HUES64 (cell line): ENCODE measurements around the gene RNFT1.
"Not testable (repeated sequence)": the region's sequence is repeated elsewhere in the genome, so short reads cannot be mapped to it uniquely, and the experiment has no call there.

Source experiments
- H3K27ac ChIP-seq: 2 replicates; pipeline ENCODE4 v1.7.0; 2013; ENCODE audit warnings: low read depth, low read length, inconsistent platforms
- H3K27me3 ChIP-seq: 2 replicates; pipeline ENCODE4 v1.6.1; 2013; ENCODE audit warnings: mild to moderate bottlenecking, low read length; ENCODE audit not compliant: insufficient read depth
- H3K36me3 ChIP-seq: 2 replicates; pipeline ENCODE4 v1.6.1; 2013; ENCODE audit warnings: mild to moderate bottlenecking, low read length; ENCODE audit not compliant: insufficient read depth
- H3K4me1 ChIP-seq: 2 replicates; pipeline ENCODE4 v1.6.1; 2013; ENCODE audit warnings: mild to moderate bottlenecking, low read length, moderate library complexity; ENCODE audit not compliant: insufficient read depth
- H3K4me3 ChIP-seq: 2 replicates; pipeline ENCODE4 v1.5.1; 2013; ENCODE audit warnings: mild to moderate bottlenecking, low read length, moderate library complexity
- H3K9ac ChIP-seq: 2 replicates; pipeline ENCODE4 v1.6.1; 2013; ENCODE audit warnings: mild to moderate bottlenecking, low read depth, low read length
- H3K9me3 ChIP-seq: 2 replicates; pipeline ENCODE4 v1.6.1; 2013; ENCODE audit warnings: low read depth, low read length; ENCODE audit not compliant: insufficient read depth
- WGBS: fragments of 150-250, 120-280 bp; methylation state at CpG from one replicate; pipeline ENCODE4 v1.1.7; 2013; ENCODE audit warnings: missing lambda C conversion rate; 5-methylcytosine and 5-hydroxymethylcytosine counted together

RNFT1 gene

GRCh38 chr17:59920637-59921036, 43.9 kb downstream of the RNFT1 start:
- not testable (repeated sequence) for H3K4me3 ChIP-seq, H3K9me3 ChIP-seq, H3K9ac ChIP-seq, H3K27ac ChIP-seq, H3K27me3 ChIP-seq, H3K4me1 ChIP-seq
- H3K36me3 ChIP-seq = peaks cover 31% of the 10 kb centered on the region
- WGBS = 96% methylated on average over 5 of the region's 5 CpGs

GRCh38 chr17:59916446-59916845, 48.1 kb downstream of the RNFT1 start:
- H3K27me3 ChIP-seq = no peaks in the 10 kb centered on the region
- no peak overlapping the region for H3K4me3 ChIP-seq
- H3K9ac ChIP-seq = no peak overlapping the region
- H3K9me3 ChIP-seq = no peaks in the 10 kb centered on the region
- H3K36me3 ChIP-seq = peaks cover 51% of the 10 kb centered on the region
- H3K27ac ChIP-seq = no peak overlapping the region
- no peaks in the 10 kb centered on the region for H3K4me1 ChIP-seq

DNA sequence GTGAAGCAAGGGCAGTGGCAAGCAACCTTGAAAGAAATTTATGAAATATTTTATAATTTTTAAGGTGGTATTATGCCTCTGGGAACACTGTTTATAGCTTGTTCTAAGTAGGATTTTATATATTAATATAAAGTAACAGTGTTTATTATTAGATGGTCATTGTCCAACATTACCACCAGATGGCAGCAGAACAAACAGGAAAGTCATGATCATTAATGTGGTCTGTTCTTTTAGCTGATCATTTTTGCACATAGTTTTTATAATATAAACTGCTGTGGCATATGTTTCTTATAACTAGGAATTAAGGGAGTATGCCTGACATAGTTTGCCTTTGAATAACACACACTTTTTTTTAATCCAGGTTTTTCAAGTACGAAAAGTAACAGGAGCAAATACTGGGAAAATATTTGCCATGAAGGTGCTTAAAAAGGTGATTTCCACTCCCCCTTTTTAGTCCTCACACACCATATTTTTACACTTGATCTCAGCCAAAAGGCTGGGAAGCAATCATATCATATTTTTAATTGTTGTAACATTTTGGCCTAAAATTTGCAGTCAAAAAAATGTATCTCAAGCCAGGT, 50.2 kb downstream of the RNFT1 start:
- WGBS = 100% methylated on average over 1 of the region's 1 CpG
- H3K9ac ChIP-seq = no peak overlapping the region
- no peaks in the 10 kb centered on the region for H3K9me3 ChIP-seq
- H3K36me3 ChIP-seq = peaks cover 43% of the 10 kb centered on the region
- no peak overlapping the region for H3K4me3 ChIP-seq
- no peaks in the 10 kb centered on the region for H3K4me1 ChIP-seq
- H3K27ac ChIP-seq = no peak overlapping the region
- no peaks in the 10 kb centered on the region for H3K27me3 ChIP-seq

DNA sequence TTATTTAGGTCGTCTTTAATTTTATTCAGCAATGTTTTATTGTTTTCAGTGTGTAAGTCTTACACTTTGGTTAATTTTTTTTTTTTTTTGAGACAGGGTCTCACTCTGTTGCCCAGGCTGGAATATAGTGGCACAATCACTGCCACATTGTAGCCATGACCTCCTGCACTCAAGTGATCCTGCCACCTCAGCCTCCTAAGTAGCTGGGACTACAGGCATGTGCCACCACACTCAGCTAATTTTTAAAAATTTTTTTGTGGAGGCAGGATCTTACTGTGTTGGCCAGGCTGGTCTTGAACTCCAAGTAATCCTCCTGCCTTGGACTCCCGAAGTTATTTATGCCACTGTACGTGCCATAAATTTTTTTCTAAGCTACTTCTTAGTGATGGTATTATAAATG, 57.1 kb downstream of the RNFT1 start:
- H3K36me3 ChIP-seq = peaks cover 10% of the 10 kb centered on the region
- H3K4me3 ChIP-seq = no peak overlapping the region
- H3K9ac ChIP-seq = no peak overlapping the region
- WGBS = 89% methylated on average over 3 of the region's 3 CpGs
- no peak overlapping the region for H3K27ac ChIP-seq
- H3K27me3 ChIP-seq = no peaks in the 10 kb centered on the region
- no peaks in the 10 kb centered on the region for H3K4me1 ChIP-seq
- no peaks in the 10 kb centered on the region for H3K9me3 ChIP-seq

DNA sequence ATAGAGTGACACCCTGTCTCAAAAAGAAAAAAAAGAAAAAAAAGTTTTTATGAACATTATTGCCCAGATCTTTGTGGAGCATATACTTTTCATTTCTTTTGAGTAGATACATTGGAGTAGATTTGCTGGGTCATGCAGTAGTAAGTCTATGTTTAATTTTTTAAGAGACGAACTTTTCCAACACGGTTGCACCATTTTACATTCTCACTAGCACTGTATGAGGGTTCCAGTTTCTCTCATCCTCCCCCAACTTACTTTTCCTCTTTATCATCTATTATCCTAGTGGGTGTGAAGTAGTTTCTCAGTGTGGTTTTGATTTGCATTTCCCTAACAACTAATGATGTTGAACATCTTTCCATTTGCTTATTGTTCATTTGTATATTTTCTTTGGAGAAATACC, 61.1 kb downstream of the RNFT1 start:
- H3K27ac ChIP-seq = no peak overlapping the region
- no CpG with 5 or more reads among the region's 2 CpGs for WGBS
- no peaks in the 10 kb centered on the region for H3K36me3 ChIP-seq
- H3K9ac ChIP-seq = no peak overlapping the region
- H3K4me3 ChIP-seq = no peak overlapping the region
- no peaks in the 10 kb centered on the region for H3K27me3 ChIP-seq
- H3K4me1 ChIP-seq = no peaks in the 10 kb centered on the region
- no peaks in the 10 kb centered on the region for H3K9me3 ChIP-seq
